ENCODE results near the gene HDGFL1.

Gene HDGFL1

GRCh38 chr6:22583230-22583629 is 13.9 kb downstream of the HDGFL1 start:
- DNase-seq = no peak
- in situ Hi-C loops (cut with MboI; ENCODE audit: low pct_unique_long_range_greater_than_20kb, low sequenced_read_pairs) = no loop called here

- no peak for DNase-seq
- in situ Hi-C loops (cut with MboI; ENCODE audit: low pct_unique_long_range_greater_than_20kb, low sequenced_read_pairs) = no loop called here
These were observed 14.6 kb downstream of the HDGFL1 start for GRCh38 chr6:22583927-22584326.

DNA sequence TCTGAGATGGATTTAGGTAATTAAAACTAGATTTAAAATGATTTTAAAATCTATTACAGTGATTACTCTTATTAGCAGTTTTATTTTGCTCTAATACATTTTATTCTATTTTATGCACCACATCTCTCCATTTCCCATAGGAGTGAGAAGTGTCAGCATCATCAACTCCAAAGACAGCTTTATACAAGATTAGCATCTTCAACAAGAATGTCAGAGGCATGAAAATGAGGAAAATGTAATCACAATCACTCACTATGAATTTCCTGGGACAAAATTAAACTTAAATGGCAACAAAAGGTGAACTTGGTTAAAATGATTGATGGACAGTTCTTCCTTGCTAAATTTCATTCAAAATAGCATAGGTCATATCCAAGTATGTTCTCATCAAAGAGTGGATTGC is 19.8 kb downstream of the HDGFL1 start:
- DNase-seq = no peak
- in situ Hi-C loops (cut with MboI; ENCODE audit: low pct_unique_long_range_greater_than_20kb, low sequenced_read_pairs) = no loop called here

DNA sequence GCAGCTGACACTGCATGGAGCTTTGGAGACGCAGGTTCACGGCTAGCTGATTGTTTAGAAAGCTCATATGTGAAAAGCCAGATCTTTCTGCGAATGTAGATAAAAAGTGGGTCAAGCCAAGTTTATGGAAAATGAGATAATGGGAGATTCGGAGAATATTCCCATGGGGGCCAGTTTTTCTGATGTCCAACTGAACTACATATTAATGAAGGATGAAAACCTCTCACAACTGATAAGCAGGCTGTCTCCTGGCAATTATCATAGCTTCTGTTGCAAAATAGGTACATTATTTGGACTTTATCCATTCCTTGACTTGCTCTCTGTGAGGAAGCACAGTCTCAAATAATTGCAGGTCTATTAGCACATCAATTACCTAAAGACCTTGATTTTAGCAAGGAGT is 21.1 kb downstream of the HDGFL1 start:
- in situ Hi-C loops (cut with MboI; ENCODE audit: low pct_unique_long_range_greater_than_20kb, low sequenced_read_pairs) = no loop called here
- DNase-seq = no peak

GRCh38 chr6:22593895-22594294 is 24.5 kb downstream of the HDGFL1 start:
- in situ Hi-C loops (cut with MboI; ENCODE audit: low pct_unique_long_range_greater_than_20kb, low sequenced_read_pairs) = no loop called here
- DNase-seq = no peak

DNA sequence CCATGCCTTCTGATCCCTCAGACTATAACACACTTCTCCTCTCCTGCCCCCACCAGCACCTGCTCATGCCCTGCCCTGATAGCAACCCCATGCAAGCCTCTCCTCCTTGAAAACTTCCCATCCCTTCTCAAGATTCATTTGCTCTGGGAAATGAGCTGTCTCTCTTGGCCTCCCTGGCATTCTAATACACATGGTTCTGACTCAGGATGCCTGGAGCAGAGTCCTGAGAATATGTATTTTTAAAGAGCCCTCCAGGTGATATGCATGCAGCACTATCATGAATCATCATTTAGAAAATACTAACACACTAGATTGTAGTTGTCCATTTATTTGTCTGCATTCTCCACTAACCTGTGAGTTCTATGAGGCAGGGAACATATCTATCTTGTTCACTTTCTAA is 26.6 kb downstream of the HDGFL1 start:
- in situ Hi-C loops (cut with MboI; ENCODE audit: low pct_unique_long_range_greater_than_20kb, low sequenced_read_pairs) = no loop called here
- no peak for DNase-seq

- no peak for DNase-seq
- in situ Hi-C loops (cut with MboI; ENCODE audit: low pct_unique_long_range_greater_than_20kb, low sequenced_read_pairs) = no loop called here
These were observed 29.0 kb downstream of the HDGFL1 start for GRCh38 chr6:22598339-22598738.

DNA sequence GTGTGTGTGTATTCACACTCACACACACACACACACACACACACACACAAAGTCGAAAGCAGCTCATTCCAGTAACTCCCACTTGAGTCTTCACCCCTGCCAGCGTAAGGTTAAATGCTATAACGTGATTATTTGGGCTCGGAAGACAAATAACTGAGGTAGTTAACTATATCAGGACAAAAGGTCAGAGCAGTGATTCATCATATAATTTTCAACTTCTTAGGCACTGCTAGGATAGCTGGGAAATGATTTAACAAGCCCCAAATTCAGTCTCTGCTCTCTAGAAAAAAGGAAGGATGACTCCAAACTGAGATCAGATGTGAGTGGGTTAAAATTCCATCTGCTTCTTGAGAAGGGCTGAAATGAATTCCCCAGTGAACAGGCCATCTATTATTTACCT is 30.7 kb downstream of the HDGFL1 start:
- in situ Hi-C loops (cut with MboI; ENCODE audit: low pct_unique_long_range_greater_than_20kb, low sequenced_read_pairs) = no loop called here
- no peak for DNase-seq

GRCh38 chr6:22601984-22602383 is 32.6 kb downstream of the HDGFL1 start:
- no peak for DNase-seq
- in situ Hi-C loops (cut with MboI; ENCODE audit: low pct_unique_long_range_greater_than_20kb, low sequenced_read_pairs) = no loop called here

DNA sequence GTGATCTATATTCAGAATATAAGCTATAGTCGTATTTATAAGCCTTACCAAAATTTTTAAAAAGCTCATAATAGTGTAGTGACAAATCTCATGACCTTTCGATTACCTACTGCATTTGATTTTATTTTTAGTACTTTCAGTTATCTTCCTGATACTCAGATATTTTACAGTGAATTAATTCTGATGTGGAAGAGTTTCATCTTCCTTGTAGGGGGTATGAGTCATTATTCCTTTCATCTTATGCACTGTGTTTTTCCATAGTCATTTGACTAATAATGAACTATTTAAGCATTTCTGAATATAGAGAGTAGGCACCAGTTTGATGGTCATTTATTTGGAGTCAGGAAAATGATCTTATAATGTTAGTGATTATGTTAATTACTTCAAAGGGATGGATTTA is 36.4 kb downstream of the HDGFL1 start:
- no peak for DNase-seq
- in situ Hi-C loops (cut with MboI; ENCODE audit: low pct_unique_long_range_greater_than_20kb, low sequenced_read_pairs) = no loop called here

DNA sequence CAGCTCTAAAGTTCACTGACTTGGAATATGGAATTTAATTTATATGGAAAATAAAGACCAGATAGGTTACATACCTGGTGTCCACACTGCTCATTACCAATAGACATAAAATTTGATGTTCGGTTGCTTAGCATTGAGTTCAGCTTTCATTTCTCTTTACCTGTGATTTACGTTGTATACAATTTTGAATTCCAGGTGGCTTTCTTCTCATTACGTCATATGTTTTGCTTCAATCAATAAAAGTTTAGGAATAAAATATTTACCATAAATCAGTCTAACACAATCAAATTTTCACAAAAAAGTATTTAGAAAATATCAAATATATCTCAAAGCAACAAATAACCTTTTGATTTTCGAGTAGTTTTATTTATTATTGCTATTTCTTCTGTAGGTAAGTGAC is 40.8 kb downstream of the HDGFL1 start:
- in situ Hi-C loops (cut with MboI; ENCODE audit: low pct_unique_long_range_greater_than_20kb, low sequenced_read_pairs) = no loop called here
- no peak for DNase-seq

DNA sequence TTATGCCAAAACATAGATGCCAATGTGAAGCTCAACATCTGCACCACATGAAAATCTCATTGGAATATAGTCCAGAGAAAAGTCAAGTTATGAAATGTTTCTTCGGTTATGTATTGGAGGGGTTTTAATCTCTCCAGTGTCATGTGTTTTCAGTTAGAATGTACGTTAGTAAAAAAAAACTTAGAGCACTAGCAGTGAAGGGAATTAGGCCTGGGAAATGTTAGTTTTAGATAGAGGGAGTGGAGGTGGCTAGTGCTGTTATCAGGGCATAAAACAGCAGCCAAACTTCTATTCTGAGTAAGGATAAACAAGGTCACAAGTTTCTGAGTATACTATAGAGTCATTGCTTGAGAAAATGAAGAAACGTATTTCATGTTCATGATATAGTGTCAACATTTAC is 42.9 kb downstream of the HDGFL1 start:
- in situ Hi-C loops (cut with MboI; ENCODE audit: low pct_unique_long_range_greater_than_20kb, low sequenced_read_pairs) = no loop called here
- no peak for DNase-seq

DNA sequence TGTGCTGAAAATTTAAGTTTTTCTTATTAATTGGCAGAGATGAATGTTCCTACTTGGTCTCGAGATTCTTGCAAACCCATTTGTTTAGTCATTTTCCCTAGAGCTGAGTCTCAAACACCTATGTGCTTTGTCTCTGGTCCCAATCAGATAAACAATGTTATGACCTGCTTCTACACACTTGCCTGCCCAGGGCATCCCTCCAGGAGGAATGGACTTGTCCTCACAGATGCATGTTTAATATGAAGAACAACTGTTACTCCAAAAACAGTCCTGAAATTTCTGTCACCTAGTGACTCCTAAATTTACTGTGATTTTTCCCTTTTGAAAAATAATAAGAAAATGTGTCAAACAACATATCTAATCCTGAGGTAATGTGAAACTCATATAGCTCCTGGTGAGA is 43.7 kb downstream of the HDGFL1 start:
- in situ Hi-C loops (cut with MboI; ENCODE audit: low pct_unique_long_range_greater_than_20kb, low sequenced_read_pairs) = no loop called here
- no peak for DNase-seq

- in situ Hi-C loops (cut with MboI; ENCODE audit: low pct_unique_long_range_greater_than_20kb, low sequenced_read_pairs) = no loop called here
- DNase-seq = no peak
These were observed 44.3 kb downstream of the HDGFL1 start for GRCh38 chr6:22613695-22614094.

- DNase-seq = no peak
- in situ Hi-C loops (cut with MboI; ENCODE audit: low pct_unique_long_range_greater_than_20kb, low sequenced_read_pairs) = no loop called here
These were observed 45.2 kb downstream of the HDGFL1 start for GRCh38 chr6:22614547-22614946.

- in situ Hi-C loops (cut with MboI; ENCODE audit: low pct_unique_long_range_greater_than_20kb, low sequenced_read_pairs) = no loop called here
- no peak for DNase-seq
These were observed 51.7 kb downstream of the HDGFL1 start for GRCh38 chr6:22621028-22621427.
